H1 (cell line): Measurements from ENCODE around the gene SERPINB6. TPM values are rescaled to one million over a fixed set of nuclear protein-coding genes. Genes with fewer than 3 reads are reported as not detected.

Experiments used
- CTCF ChIA-PET: fragments of 300-600 bp; sonication (Branson Sonifier 250); formaldehyde crosslinking; loops from one replicate; lab custom pipeline; 2021; ENCODE audit not compliant: partially characterized antibody; lab: Charles Lee
- POLR2A ChIA-PET: fragments of 300-600 bp; sonication (Branson Sonifier 250); formaldehyde crosslinking; loops from one replicate; lab custom pipeline; 2021; ENCODE audit warnings: inconsistent platforms; ENCODE audit not compliant: partially characterized antibody; lab: Charles Lee
- DNase-seq, 2 experiments: peaks; one replicate each; pipeline versions ENCODE4 v3.0.0 to v3.0.0-alpha.2; 2010 to 2022; ENCODE audit warnings: low spot score in 2 of 2, low read depth in 1 of 2, mixed read lengths in 1 of 2
- FAIRE-seq: peaks from 2 replicates; lab custom pipeline; 2011; peaks lifted over from hg19 to GRCh38; lab: Jason Lieb, UNC
- H2AFZ ChIP-seq: 2 replicates; pipeline ENCODE4 v1.8.1; 2012; ENCODE audit warnings: low read length, inconsistent platforms
- H2AK5ac ChIP-seq: 2 replicates; pipeline ENCODE4 v1.6.1; 2013; ENCODE audit warnings: low read depth, low read length
- H2BK120ac ChIP-seq: replicated peaks from 2 replicates; pipeline ENCODE3; 2013; ENCODE audit warnings: low read depth, low read length, inconsistent platforms
- H2BK12ac ChIP-seq: 2 replicates; pipeline ENCODE4 v1.6.1; 2013; ENCODE audit warnings: low read depth, low read length
- H2BK15ac ChIP-seq: 2 replicates; pipeline ENCODE4 v1.6.1; 2013; ENCODE audit warnings: low read length
- H2BK20ac ChIP-seq: 2 replicates; pipeline ENCODE4 v1.6.1; 2013; ENCODE audit warnings: low read length
- H2BK5ac ChIP-seq: 2 replicates; pipeline ENCODE4 v1.6.1; 2013; ENCODE audit warnings: low read depth, low read length
- H3K14ac ChIP-seq: 2 replicates; pipeline ENCODE4 v1.6.1; 2013; ENCODE audit warnings: inconsistent platforms; ENCODE audit not compliant: insufficient read length
- H3K18ac ChIP-seq: 2 replicates; pipeline ENCODE4 v1.6.1; 2013; ENCODE audit warnings: low read length; ENCODE audit errors: extremely low read depth
- H3K23ac ChIP-seq: 2 replicates; pipeline ENCODE4 v1.6.1; 2013; ENCODE audit warnings: inconsistent platforms; ENCODE audit not compliant: insufficient read length
- H3K23me2 ChIP-seq: 2 replicates; pipeline ENCODE4 v1.6.1; 2013; ENCODE audit warnings: low read depth, low read length
- H3K27ac ChIP-seq: 2 replicates; pipeline ENCODE4 v1.6.1; 2011; ENCODE audit warnings: low read depth, low read length, inconsistent platforms
- H3K27me3 ChIP-seq, 4 experiments: replicated peaks in 1 of 4; 1 replicate in 1 of 4; 2 replicates in 3 of 4; pipeline versions ENCODE4 v1.6.1 to v1.8.1; 2011 to 2013; ENCODE audit warnings: low read length in 3 of 4, mild to moderate bottlenecking in 3 of 4, inconsistent platforms in 2 of 4, mixed read lengths in 2 of 4, moderate library complexity in 1 of 4; ENCODE audit not compliant: control insufficient read depth in 3 of 4, insufficient read depth in 3 of 4; ENCODE audit errors: extremely low read depth in 1 of 4
- H3K36me3 ChIP-seq, 4 experiments: 2 replicates each; pipeline versions ENCODE4 v1.6.1 to v1.8.1; 2011 to 2013; ENCODE audit warnings: mild to moderate bottlenecking in 4 of 4, low read length in 3 of 4, moderate library complexity in 2 of 4, control low read depth in 1 of 4, inconsistent platforms in 1 of 4; ENCODE audit not compliant: insufficient read depth in 4 of 4, control insufficient read depth in 2 of 4
- H3K4ac ChIP-seq: replicated peaks from 2 replicates; pipeline ENCODE3; 2013; ENCODE audit warnings: low read length, low read depth, mixed read lengths, inconsistent platforms; ENCODE audit not compliant: insufficient read length
- H3K4me1 ChIP-seq, 4 experiments: replicated peaks in 1 of 4; 1 replicate in 1 of 4; 2 replicates in 3 of 4; pipeline versions ENCODE4 v1.6.1 to v1.8.1; 2011 to 2013; ENCODE audit warnings: low read length in 3 of 4, inconsistent platforms in 2 of 4, mixed read lengths in 1 of 4; ENCODE audit not compliant: insufficient read depth in 4 of 4, control insufficient read depth in 3 of 4
- H3K4me2 ChIP-seq, 2 experiments: 2 replicates each; pipeline versions ENCODE4 v1.6.1 to v1.8.1; 2011 to 2013; ENCODE audit warnings: low read depth in 2 of 2, low read length in 2 of 2, control low read depth in 1 of 2, inconsistent platforms in 1 of 2, mild to moderate bottlenecking in 1 of 2; ENCODE audit not compliant: insufficient read depth in 1 of 2
- H3K4me3 ChIP-seq, 4 experiments: fragments of 200-600, 300-600 bp in 1 of 4; sonication (generic), shearing (Covaris generic), sonication (Bioruptor Twin) in 1 of 4; 2 replicates each; pipeline versions ENCODE4 v1.5.1 to v1.8.1; 2011 to 2016; ENCODE audit warnings: low read length in 4 of 4, low read depth in 3 of 4, control low read depth in 2 of 4, inconsistent platforms in 2 of 4, mild to moderate bottlenecking in 2 of 4, mixed read lengths in 1 of 4, moderate library complexity in 1 of 4; ENCODE audit not compliant: insufficient read depth in 2 of 4; ENCODE audit errors: extremely low read depth in 1 of 4
- H3K56ac ChIP-seq: replicated peaks from 2 replicates; pipeline ENCODE3; 2013; ENCODE audit warnings: low read depth, mild to moderate bottlenecking, mixed read lengths, low read length, inconsistent platforms; ENCODE audit not compliant: insufficient read length
- H3K79me1 ChIP-seq: 2 replicates; pipeline ENCODE4 v1.6.1; 2013; ENCODE audit warnings: low read depth, low read length, control low read depth
- H3K79me2 ChIP-seq, 2 experiments: 2 replicates each; pipeline versions ENCODE4 v1.6.1 to v1.8.1; 2012 to 2013; ENCODE audit warnings: low read length in 2 of 2, mild to moderate bottlenecking in 2 of 2, inconsistent platforms in 1 of 2; ENCODE audit not compliant: insufficient read depth in 2 of 2, control insufficient read depth in 1 of 2
- H3K9ac ChIP-seq, 4 experiments: replicated peaks in 1 of 4; 1 replicate in 1 of 4; 2 replicates in 3 of 4; pipeline versions ENCODE4 v1.6.1 to v1.8.1; 2011 to 2013; ENCODE audit warnings: low read depth in 3 of 4, low read length in 3 of 4, control low read depth in 2 of 4, mild to moderate bottlenecking in 2 of 4, moderate library complexity in 2 of 4, inconsistent platforms in 1 of 4; ENCODE audit errors: extremely low read depth in 1 of 4
- H3K9me3 ChIP-seq, 2 experiments: 2 replicates each; pipeline versions ENCODE4 v1.6.1 to v1.8.1; 2012 to 2013; ENCODE audit warnings: mild to moderate bottlenecking in 2 of 2, moderate library complexity in 2 of 2, control low read depth in 1 of 2, inconsistent platforms in 1 of 2, low read depth in 1 of 2, low read length in 1 of 2, mixed read lengths in 1 of 2; ENCODE audit not compliant: insufficient read depth in 2 of 2
- H4K20me1 ChIP-seq, 2 experiments: replicated peaks in 1 of 2; 2 replicates each; pipeline versions ENCODE3 to v1.8.1; 2011 to 2013; ENCODE audit warnings: inconsistent platforms in 2 of 2, low read length in 2 of 2, mild to moderate bottlenecking in 1 of 2; ENCODE audit not compliant: insufficient read depth in 2 of 2, control insufficient read depth in 1 of 2
- H4K5ac ChIP-seq: 2 replicates; pipeline ENCODE4 v1.6.1; 2013; ENCODE audit warnings: low read length, low read depth, mixed read lengths, inconsistent platforms; ENCODE audit not compliant: insufficient read length
- H4K8ac ChIP-seq: 2 replicates; pipeline ENCODE4 v1.8.0; 2013; ENCODE audit warnings: mild to moderate bottlenecking, moderate library complexity, low read length, inconsistent platforms; ENCODE audit not compliant: insufficient read depth; ENCODE audit errors: extremely low read depth
- H4K91ac ChIP-seq: replicated peaks from 2 replicates; pipeline ENCODE3; 2013; ENCODE audit warnings: low read length, mixed read lengths, inconsistent platforms; ENCODE audit not compliant: insufficient read length
- CBX5 ChIP-seq: fragments of 300-800, 300-1000 bp; sonication (generic); IDR thresholded peaks from 2 replicates; pipeline ENCODE4 v1.7.1; 2016; ENCODE audit warnings: antibody characterized with exemption, low read length, low read depth
- CBX8 ChIP-seq: fragments of 300-800, 300-1000 bp; sonication (generic); IDR thresholded peaks from 2 replicates; pipeline ENCODE4 v1.7.1; 2016; ENCODE audit warnings: low read depth, low read length, borderline replicate concordance
- CHD2 ChIP-seq: IDR thresholded peaks from 2 replicates; pipeline ENCODE4 v1.6.1; 2012; ENCODE audit warnings: low read length, improper control_type of control experiment
- PHF8 ChIP-seq: fragments of 200-600 bp; sonication (generic); conservative IDR thresholded peaks from 2 replicates; pipeline ENCODE4 v1.7.1; 2012; ENCODE audit warnings: low read depth, mild to moderate bottlenecking, inconsistent platforms, low read length, moderate library complexity
- POLR2A ChIP-seq, 2 experiments: IDR thresholded peaks; 1 replicate in 1 of 2; 2 replicates in 1 of 2; pipeline ENCODE4 v1.6.1; 2011; ENCODE audit warnings: low read depth in 2 of 2, low read length in 2 of 2, mild to moderate bottlenecking in 2 of 2; ENCODE audit errors: control extremely low read depth in 1 of 2
- TEAD4 ChIP-seq: IDR thresholded peaks from 2 replicates; pipeline ENCODE4 v1.6.1; 2012; ENCODE audit warnings: low read depth, low read length, inconsistent platforms, mixed read lengths
- polyA plus RNA-seq, 7 experiments: library from polyadenylated mRNA; depleted of rRNA in 3 of 7; stranded (reverse) in 5 of 7; unstranded in 2 of 7; fragments of >200 nt in 5 of 7; fragments of 200-250 nt in 2 of 7; gene quantifications; 1 replicate in 5 of 7; 2 replicates in 1 of 7; 4 replicates in 1 of 7; pipeline versions ENCODE4 v1.2.1 to v1.2.3, GENCODE V29; 2011 to 2013; ENCODE audit warnings: missing spikeins in 2 of 7, mixed read lengths in 2 of 7
- total RNA-seq: library from RNA; stranded (reverse); fragmentation: NEBNext Ultra II Directional; extraction: Animal tissue kit (Norgen Biotek cat#: 25700); gene quantifications from 2 replicates; pipeline ENCODE4 v1.2.1, GENCODE V29; 2021

SERPINB6 gene
- total and polyA plus RNA-seq, 2 of the 8 experiments (the other 6 are each of a cell fraction or from before 2014, with no cell fraction given), result 27.2 to 29.4 TPM

- Histone ChIP-seq H4K20me1 (peaks cover 0 to 6% of the 10 kb centered on the region in 2 experiments), H3K4me1 (peaks cover 0 to 5% (median 4%) of the 10 kb centered on the region in 4 experiments; a peak in 4 of 7 replicates), H3K4ac (no peak overlapping the region), H3K27me3 (no peaks in the 10 kb centered on the region), H3K4me3 (no peak overlapping the region), H3K79me1 (no peaks in the 10 kb centered on the region), H3K14ac (no peak overlapping the region), H2BK15ac (no peak overlapping the region), H3K9ac (no peak overlapping the region), H2BK120ac (no peak overlapping the region), H3K23me2 (no peaks in the 10 kb centered on the region), H4K91ac (no peak overlapping the region), H2BK12ac (no peak overlapping the region), H3K18ac (no peak overlapping the region), H3K56ac (no peak overlapping the region), H2AK5ac (no peak overlapping the region), H3K4me2 (no peak overlapping the region), H4K8ac (no peak overlapping the region), H2BK20ac (no peak overlapping the region), H3K36me3 (peaks cover 28 to 78% (median 57%) of the 10 kb centered on the region in 4 experiments), H4K5ac (no peak overlapping the region), H3K79me2 (no peaks in the 10 kb centered on the region), H2AFZ (no peak overlapping the region), H3K23ac (no peak overlapping the region), H2BK5ac (no peak overlapping the region), H3K27ac (no peak overlapping the region), H3K9me3 (peaks cover 4 to 17% of the 10 kb centered on the region in 2 experiments)
- no peak for DNase-seq
- no peak for TF ChIP-seq CHD2
- no peak for TF ChIP-seq POLR2A (IDR thresholded peaks at IDR 0.05; ENCODE audit: control extremely low read depth in 1 of 2, low read depth in 2 of 2, low read length in 2 of 2)
- no peak for TF ChIP-seq CBX8
- TF ChIP-seq TEAD4, result no peak
- no peak for TF ChIP-seq CBX5
- TF ChIP-seq PHF8, result no peak
- FAIRE-seq, result no peak
- ChIA-PET CTCF (interaction anchor here (0.9 to 1.6 kb wide), 4 partner anchors 9 to 59 kb away, joined by 3 to 4 read pairs (median 3); partner anchors contain the start of gene NQO2), POLR2A (interaction anchor here (1.1 to 5.2 kb wide), 4 partner anchors 9 to 24 kb away, joined by 3 to 33 read pairs (median 14); partner anchors contain the start of gene NQO2)
These were observed 40.2 kb upstream of the SERPINB6 start for GRCh38 chr6:3011592-3011991.
